Lung (tissue), 12 donors: ENCODE measurements around the gene TMPRSS11D. TPM values are rescaled to one million over a fixed set of nuclear protein-coding genes. Genes with fewer than 3 reads are reported as not detected.

ENCODE experiments used
- ATAC-seq: fragments of 200-7000 bp; cut with Tn5 transposase; one replicate; pipeline ENCODE4 v1.9.1; 2020; ENCODE audit warnings: moderate number of reproducible peaks; ENCODE audit not compliant: insufficient read depth, low FRiP score
- DNase-seq, 3 donors: peaks; one replicate each; pipeline ENCODE4 v3.0.0-alpha.2; 2013 to 2017
- H3K27ac ChIP-seq, 2 donors: one replicate each; pipeline ENCODE4 v1.5.1; 2013; ENCODE audit warnings: mild to moderate bottlenecking in 2 of 2, moderate library complexity in 2 of 2, control low read depth in 1 of 2, inconsistent platforms in 1 of 2, low read depth in 1 of 2, low read length in 1 of 2
- H3K27me3 ChIP-seq, 3 donors: one replicate each; pipeline ENCODE4 v1.5.1; 2013; ENCODE audit warnings: low read length in 2 of 3; ENCODE audit not compliant: control insufficient read depth in 3 of 3, insufficient read depth in 3 of 3
- H3K36me3 ChIP-seq, 4 donors: one replicate each; pipeline ENCODE4 v1.5.1; 2013; ENCODE audit warnings: low read length in 4 of 4, mild to moderate bottlenecking in 1 of 4, moderate library complexity in 1 of 4; ENCODE audit not compliant: control insufficient read depth in 4 of 4, insufficient read depth in 4 of 4
- H3K4me1 ChIP-seq, 5 donors: one replicate each; pipeline ENCODE4 v1.5.1; 2013; ENCODE audit warnings: low read length in 5 of 5, mild to moderate bottlenecking in 2 of 5, moderate library complexity in 1 of 5; ENCODE audit not compliant: control insufficient read depth in 5 of 5, insufficient read depth in 5 of 5
- H3K4me3 ChIP-seq: one replicate; pipeline ENCODE4 v1.5.1; 2013; ENCODE audit warnings: mild to moderate bottlenecking, control low read depth, moderate library complexity
- H3K9ac ChIP-seq, 2 donors: one replicate each; pipeline ENCODE4 v1.5.1; 2013; ENCODE audit warnings: low read length in 2 of 2, control low read depth in 1 of 2; ENCODE audit not compliant: insufficient read depth in 1 of 2
- H3K9me3 ChIP-seq, 4 donors: one replicate each; pipeline ENCODE4 v1.5.1; 2013; ENCODE audit warnings: low read length in 3 of 4, mild to moderate bottlenecking in 1 of 4, moderate library complexity in 1 of 4; ENCODE audit not compliant: control insufficient read depth in 4 of 4, insufficient read depth in 3 of 4
- WGBS, 2 donors: extraction: QIAGEN DNeasy Blood & Tissue Kit; methylation state at CpG; one replicate each; pipeline ENCODE4 v1.1.7; 2013; 5-methylcytosine and 5-hydroxymethylcytosine counted together
- polyA plus RNA-seq, 2 donors: library from polyadenylated mRNA; stranded (reverse); fragments of 200-250 nt; gene quantifications; one replicate each; pipeline ENCODE4 v1.2.1, GENCODE V29; 2013
- total RNA-seq, 2 donors: library from RNA; depleted of rRNA in 1 of 2; stranded (reverse); fragments of >200 nt in 1 of 2; gene quantifications; one replicate each; pipeline ENCODE4 v1.2.1, GENCODE V29; 2014 to 2021
- TF ChIP-seq, protein P1 (sequence below): IDR thresholded peaks from 2 replicates; pipeline ENCODE4 v1.5.1; 2012; ENCODE audit warnings: mild to moderate bottlenecking; ENCODE audit errors: control extremely low read depth, extremely low read depth
- donor health status: control.
- donor health status: control.
- donor health status: Bipolar disorder and iron deficiency.
- donor health status: healthy.
- donor health status: DM: yes; HTN: yes; CAD: no.

The TMPRSS11D gene
- total and polyA plus RNA-seq, 4 donors = 0.04 to 0.09 TPM; not detected in 2

DNA sequence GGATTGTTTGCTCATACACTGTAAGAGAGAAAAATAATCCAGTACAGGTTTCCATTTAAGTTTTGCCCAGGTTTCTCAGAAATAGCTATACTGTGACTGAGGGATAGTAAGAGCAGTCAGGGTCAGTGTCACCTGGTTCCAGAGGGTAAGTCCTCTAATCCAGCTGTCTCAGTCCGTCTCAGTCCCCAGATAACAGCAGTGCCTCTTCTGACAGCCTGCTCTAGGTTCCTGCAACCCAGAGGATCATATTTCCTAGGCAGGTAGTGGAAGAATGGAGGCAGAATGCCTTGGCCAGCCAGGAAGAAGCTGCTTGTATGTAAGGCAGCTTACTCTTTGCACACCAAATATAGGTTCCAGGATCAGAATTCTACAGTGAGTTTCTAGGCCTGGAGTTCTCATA lies 107.1 kb downstream of the TMPRSS11D start:
- Histone ChIP-seq H3K27me3 (no peaks in the 10 kb centered on the region), H3K4me1 (peaks cover 0 to 9% (median 0%) of the 10 kb centered on the region in 5 donors), H3K9me3 (no peaks in the 10 kb centered on the region), H3K9ac (no peak overlapping the region), H3K4me3 (no peak overlapping the region), H3K27ac (no peak overlapping the region), H3K36me3 (peaks cover 0 to 1% (median 0%) of the 10 kb centered on the region in 4 donors)
- ATAC-seq = no peak
- WGBS, 2 donors = 63 to 69% methylated on average over 1 of the region's 1 CpG
- TF ChIP-seq, protein P1, sequence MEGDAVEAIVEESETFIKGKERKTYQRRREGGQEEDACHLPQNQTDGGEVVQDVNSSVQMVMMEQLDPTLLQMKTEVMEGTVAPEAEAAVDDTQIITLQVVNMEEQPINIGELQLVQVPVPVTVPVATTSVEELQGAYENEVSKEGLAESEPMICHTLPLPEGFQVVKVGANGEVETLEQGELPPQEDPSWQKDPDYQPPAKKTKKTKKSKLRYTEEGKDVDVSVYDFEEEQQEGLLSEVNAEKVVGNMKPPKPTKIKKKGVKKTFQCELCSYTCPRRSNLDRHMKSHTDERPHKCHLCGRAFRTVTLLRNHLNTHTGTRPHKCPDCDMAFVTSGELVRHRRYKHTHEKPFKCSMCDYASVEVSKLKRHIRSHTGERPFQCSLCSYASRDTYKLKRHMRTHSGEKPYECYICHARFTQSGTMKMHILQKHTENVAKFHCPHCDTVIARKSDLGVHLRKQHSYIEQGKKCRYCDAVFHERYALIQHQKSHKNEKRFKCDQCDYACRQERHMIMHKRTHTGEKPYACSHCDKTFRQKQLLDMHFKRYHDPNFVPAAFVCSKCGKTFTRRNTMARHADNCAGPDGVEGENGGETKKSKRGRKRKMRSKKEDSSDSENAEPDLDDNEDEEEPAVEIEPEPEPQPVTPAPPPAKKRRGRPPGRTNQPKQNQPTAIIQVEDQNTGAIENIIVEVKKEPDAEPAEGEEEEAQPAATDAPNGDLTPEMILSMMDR = no peak
- DNase-seq = no peak

Other genes with a start within 250 kb of the TMPRSS11D start
- gene UBA6, start 182.8 kb downstream of the TMPRSS11D start, total RNA-seq = 10 to 100 TPM; 42.0 to 67.0 TPM
- 10 to 100 TPM in 1 of 2 donors, 1 to 10 TPM in 1; 6.4 to 14.0 TPM for gene UBA6, start 182.8 kb downstream of the TMPRSS11D start, polyA plus RNA-seq
- gene GNRHR, start 129.6 kb downstream of the TMPRSS11D start, total RNA-seq = not detected
- not detected for gene GNRHR, start 129.6 kb downstream of the TMPRSS11D start, polyA plus RNA-seq
- gene TMPRSS11A, start 79.5 kb upstream of the TMPRSS11D start, total RNA-seq = not detected
- gene TMPRSS11A, start 79.5 kb upstream of the TMPRSS11D start, polyA plus RNA-seq = not detected
- not detected for gene TMPRSS11F, start 245.9 kb upstream of the TMPRSS11D start, total RNA-seq
- gene TMPRSS11F, start 245.9 kb upstream of the TMPRSS11D start, polyA plus RNA-seq = not detected